Fibroblast of lung (primary cell): Measurements from ENCODE around the gene ADCY5. TPM values are rescaled to one million over a fixed set of nuclear protein-coding genes. Genes with fewer than 3 reads are reported as not detected.

Experiments
- DNase-seq, 2 donors: peaks; one replicate each; pipeline versions ENCODE4 v3.0.0 to v3.0.0-alpha.2; 2010; ENCODE audit warnings: low read depth in 2 of 2
- H2AFZ ChIP-seq: 2 replicates; pipeline ENCODE4 v1.5.1; 2012; ENCODE audit warnings: low read length, control low read depth, inconsistent platforms
- H3K27ac ChIP-seq: 2 replicates; pipeline ENCODE4 v1.5.1; 2011; ENCODE audit warnings: low read length, control low read depth; ENCODE audit not compliant: insufficient read depth
- H3K27me3 ChIP-seq: 2 replicates; pipeline ENCODE4 v1.5.1; 2011; ENCODE audit warnings: mild to moderate bottlenecking, low read length; ENCODE audit not compliant: control insufficient read depth, insufficient read depth
- H3K36me3 ChIP-seq: 2 replicates; pipeline ENCODE4 v1.5.1; 2011; ENCODE audit warnings: low read length; ENCODE audit not compliant: control insufficient read depth, insufficient read depth
- H3K4me1 ChIP-seq: 2 replicates; pipeline ENCODE4 v1.5.1; 2011; ENCODE audit warnings: low read length; ENCODE audit not compliant: control insufficient read depth, insufficient read depth; ENCODE audit errors: extremely low read depth
- H3K4me2 ChIP-seq: 2 replicates; pipeline ENCODE4 v1.5.1; 2011; ENCODE audit warnings: low read length, control low read depth; ENCODE audit not compliant: insufficient read depth; ENCODE audit errors: extremely low read depth
- H3K4me3 ChIP-seq, 4 experiments: fragments of 200-600 bp in 1 of 4; sonication (generic) in 1 of 4; replicated peaks in 1 of 4; 2 replicates each; pipeline ENCODE4 v1.5.1; 2011 to 2016; ENCODE audit warnings: low read length in 4 of 4, low read depth in 3 of 4, mild to moderate bottlenecking in 3 of 4, control low read depth in 2 of 4, inconsistent platforms in 1 of 4, mixed read lengths in 1 of 4; ENCODE audit not compliant: insufficient read depth in 1 of 4; ENCODE audit errors: control extremely low read depth in 1 of 4
- H3K79me2 ChIP-seq: 2 replicates; pipeline ENCODE4 v1.5.1; 2012; ENCODE audit warnings: mild to moderate bottlenecking, low read length, inconsistent platforms; ENCODE audit not compliant: control insufficient read depth, insufficient read depth
- H3K9ac ChIP-seq: 2 replicates; pipeline ENCODE4 v1.5.1; 2011; ENCODE audit warnings: mild to moderate bottlenecking, low read length, control low read depth; ENCODE audit not compliant: insufficient read depth
- H3K9me3 ChIP-seq: 2 replicates; pipeline ENCODE4 v1.5.1; 2012; ENCODE audit warnings: low read depth, low read length; ENCODE audit not compliant: control insufficient read depth, insufficient read depth
- H4K20me1 ChIP-seq: 2 replicates; pipeline ENCODE4 v1.5.1; 2011; ENCODE audit warnings: low read length; ENCODE audit not compliant: control insufficient read depth, insufficient read depth; ENCODE audit errors: extremely low read depth
- CTCF ChIP-seq, 2 donors: IDR thresholded peaks in 1 of 2; conservative IDR thresholded peaks in 1 of 2; 1 replicate in 1 of 2; 2 replicates in 1 of 2; pipeline ENCODE4 v1.5.1; 2011 to 2012; ENCODE audit warnings: low read length in 2 of 2, control low read depth in 1 of 2, inconsistent platforms in 1 of 2, low read depth in 1 of 2, mild to moderate bottlenecking in 1 of 2
- EZH2 ChIP-seq: IDR thresholded peaks from 2 replicates; pipeline ENCODE4 v1.5.1; 2012; ENCODE audit warnings: low read length, control low read depth, mild to moderate bottlenecking; ENCODE audit errors: missing control alignments
- polyA plus RNA-seq, 2 donors: library from polyadenylated mRNA; depleted of rRNA in 1 of 2; stranded (reverse) in 1 of 2; unstranded in 1 of 2; fragments of >200 nt; gene quantifications; 2 replicates each; pipeline ENCODE4 v1.2.1, GENCODE V29; 2011 to 2012; ENCODE audit warnings: missing spikeins in 1 of 2
- total RNA-seq: library from RNA; depleted of rRNA; stranded (reverse); fragments of >200 nt; gene quantifications from 2 replicates; pipeline ENCODE4 v1.2.1, GENCODE V29; 2014

ADCY5 gene
- total and polyA plus RNA-seq, 2 donors (not counting 1 experiment from before 2014, with no cell fraction given), result 0.11 to 0.50 TPM

GRCh38 chr3:123370819-123371218, 78.1 kb downstream of the ADCY5 start:
- Histone ChIP-seq H3K9ac (no peak overlapping the region), H3K27ac (no peak overlapping the region), H4K20me1 (peaks cover 2% of the 10 kb centered on the region), H3K27me3 (peaks cover 21% of the 10 kb centered on the region), H3K79me2 (no peaks in the 10 kb centered on the region), H3K4me1 (no peaks in the 10 kb centered on the region), H3K4me3 (no peak overlapping the region), H3K4me2 (no peak overlapping the region), H3K9me3 (no peaks in the 10 kb centered on the region), H2AFZ (no peak overlapping the region), H3K36me3 (no peaks in the 10 kb centered on the region)
- no peak for TF ChIP-seq CTCF (conservative IDR thresholded peaks at IDR 0.05 in 1 of 2, IDR thresholded peaks at IDR 0.05 in 1 of 2; ENCODE audit: low read depth in 1 of 2, low read length in 2 of 2)
- no peak for TF ChIP-seq EZH2
- no peak for DNase-seq

- no peak for DNase-seq
- TF ChIP-seq CTCF (conservative IDR thresholded peaks at IDR 0.05 in 1 of 2, IDR thresholded peaks at IDR 0.05 in 1 of 2; ENCODE audit: low read depth in 1 of 2, low read length in 2 of 2) (no peak), EZH2 (no peak)
- H3K9ac ChIP-seq, result no peak overlapping the region
- H3K27me3 ChIP-seq, result peaks cover 17% of the 10 kb centered on the region
- no peak overlapping the region for H3K27ac ChIP-seq
- no peaks in the 10 kb centered on the region for H3K36me3 ChIP-seq
- no peaks in the 10 kb centered on the region for H3K4me1 ChIP-seq
- H3K4me3 ChIP-seq, result no peak overlapping the region
- peaks cover 2% of the 10 kb centered on the region for H4K20me1 ChIP-seq
- H2AFZ ChIP-seq, result no peak overlapping the region
- H3K4me2 ChIP-seq, result no peak overlapping the region
- no peaks in the 10 kb centered on the region for H3K79me2 ChIP-seq
- H3K9me3 ChIP-seq, result no peaks in the 10 kb centered on the region
Observed at GRCh38 chr3:123369085-123369484, 79.8 kb downstream of the ADCY5 start.

- Histone ChIP-seq H3K4me2 (no peak overlapping the region), H3K4me1 (no peaks in the 10 kb centered on the region), H3K27me3 (peaks cover 5% of the 10 kb centered on the region), H3K9me3 (no peaks in the 10 kb centered on the region), H3K36me3 (no peaks in the 10 kb centered on the region), H3K79me2 (no peaks in the 10 kb centered on the region), H3K9ac (no peak overlapping the region), H3K27ac (no peak overlapping the region), H3K4me3 (no peak overlapping the region), H4K20me1 (peaks cover 2% of the 10 kb centered on the region), H2AFZ (no peak overlapping the region)
- TF ChIP-seq CTCF (conservative IDR thresholded peaks at IDR 0.05 in 1 of 2, IDR thresholded peaks at IDR 0.05 in 1 of 2; ENCODE audit: low read depth in 1 of 2, low read length in 2 of 2) (no peak), EZH2 (no peak)
- DNase-seq, result no peak
Observed at GRCh38 chr3:123367467-123368154, 81.3 kb downstream of the ADCY5 start.
